Measurements from ENCODE around the gene ANTXR2.

GRCh38 chr4:79907001-79907400, 166.0 kb downstream of the ANTXR2 start:
- TF ChIP-seq CTCF (IDR thresholded peaks at IDR 0.05): no peak
- TF ChIP-seq POLR2AphosphoS5 (IDR thresholded peaks at IDR 0.05; ENCODE audit: insufficient read depth in 1 of 2, low read depth in 1 of 2): no peak

Measured in vagina (tissue), 2 donors.